Smooth muscle cell (in vitro differentiated cells): ENCODE results near the gene DDX1. TPM values are rescaled to one million over a fixed set of nuclear protein-coding genes. Genes with fewer than 3 reads are reported as not detected.

Experiments used
- DNase-seq: peaks from one replicate; lab custom pipeline; 2025; ENCODE audit not compliant: unreplicated experiment; lab: John Stamatoyannopoulos, UW
- H2AFZ ChIP-seq: fragments of 200-600 bp; sonication (generic); 2 replicates; pipeline ENCODE4 v1.6.0; 2016; ENCODE audit warnings: antibody characterized with exemption, low read depth, mild to moderate bottlenecking
- H3F3A ChIP-seq: fragments of 200-600 bp; sonication (generic); 2 replicates; pipeline ENCODE4 v1.6.0; 2017; ENCODE audit warnings: antibody characterized with exemption, low read depth
- H3K27ac ChIP-seq: fragments of 200-600 bp; sonication (generic); 2 replicates; pipeline ENCODE4 v1.5.1; 2016; ENCODE audit warnings: low read depth, mild to moderate bottlenecking
- H3K27me3 ChIP-seq: fragments of 200-600 bp; sonication (generic); 2 replicates; pipeline ENCODE4 v1.6.1; 2016; ENCODE audit warnings: low read depth, mild to moderate bottlenecking
- H3K36me3 ChIP-seq: fragments of 200-600 bp; sonication (generic); 2 replicates; pipeline ENCODE4 v1.5.1; 2016; ENCODE audit warnings: low read depth
- H3K4me1 ChIP-seq: fragments of 200-600 bp; sonication (generic); 2 replicates; pipeline ENCODE4 v1.5.1; 2016; ENCODE audit warnings: low read depth
- H3K4me2 ChIP-seq: fragments of 200-600 bp; sonication (generic); 2 replicates; pipeline ENCODE4 v1.6.0; 2016; ENCODE audit warnings: mild to moderate bottlenecking
- H3K4me3 ChIP-seq: fragments of 200-600 bp; sonication (generic); 2 replicates; pipeline ENCODE4 v1.5.1; 2016; ENCODE audit warnings: mild to moderate bottlenecking
- H3K79me2 ChIP-seq: fragments of 200-600 bp; sonication (generic); 2 replicates; pipeline ENCODE4 v1.6.0; 2016; ENCODE audit warnings: low read depth, mild to moderate bottlenecking
- H3K9ac ChIP-seq: fragments of 200-600 bp; sonication (generic); 2 replicates; pipeline ENCODE4 v1.6.0; 2016; ENCODE audit warnings: low read depth
- H3K9me3 ChIP-seq: fragments of 200-600 bp; sonication (generic); replicated peaks from 2 replicates; pipeline ENCODE4 v1.5.1; 2016; ENCODE audit warnings: low read depth
- H4K20me1 ChIP-seq: fragments of 200-600 bp; sonication (generic); 2 replicates; pipeline ENCODE4 v1.6.0; 2016; ENCODE audit warnings: low read depth
- WGBS: methylation state at CpG from one replicate; pipeline ENCODE4 v1.1.7; 2016; ENCODE audit warnings: low lambda C conversion rate; 5-methylcytosine and 5-hydroxymethylcytosine counted together
- polyA plus RNA-seq: library from polyadenylated mRNA; unstranded; fragments of >200 nt; fragmentation: Nextera tagmentation; extraction: Ambion mirVana; gene quantifications from 2 replicates; pipeline ENCODE4 v1.2.1, GENCODE V29; 2016
- total RNA-seq: library from RNA; depleted of rRNA; stranded (reverse); fragments of >200 nt; gene quantifications from 2 replicates; pipeline ENCODE4 v1.2.3, GENCODE V29; 2014
- TF ChIP-seq, protein P1 (sequence below): fragments of 200-600 bp; sonication (generic); IDR thresholded peaks from 2 replicates; pipeline ENCODE4 v1.5.1; 2017; ENCODE audit warnings: borderline replicate concordance, mild to moderate bottlenecking, antibody characterized with exemption; ENCODE audit not compliant: insufficient read depth, poor library complexity, severe bottlenecking

Gene DDX1
- total and polyA plus RNA-seq, 2 experiments from 2014 or later = 71.3 to 78.7 TPM

GRCh38 chr2:15616850-15617777 lies 25.4 kb downstream of the DDX1 start:
- Histone ChIP-seq H2AFZ (no peak overlapping the region), H3F3A (no peaks in the 10 kb centered on the region), H3K9me3 (no peaks in the 10 kb centered on the region), H3K79me2 (peaks cover 3% of the 10 kb centered on the region), H3K9ac (no peak overlapping the region), H3K4me2 (no peak overlapping the region), H4K20me1 (peaks cover 7% of the 10 kb centered on the region), H3K4me3 (no peak overlapping the region), H3K4me1 (no peaks in the 10 kb centered on the region), H3K27me3 (no peaks in the 10 kb centered on the region), H3K36me3 (peaks cover 32% of the 10 kb centered on the region), H3K27ac (no peak overlapping the region)
- 94% methylated on average over 3 of the region's 3 CpGs for WGBS
- TF ChIP-seq, protein P1, sequence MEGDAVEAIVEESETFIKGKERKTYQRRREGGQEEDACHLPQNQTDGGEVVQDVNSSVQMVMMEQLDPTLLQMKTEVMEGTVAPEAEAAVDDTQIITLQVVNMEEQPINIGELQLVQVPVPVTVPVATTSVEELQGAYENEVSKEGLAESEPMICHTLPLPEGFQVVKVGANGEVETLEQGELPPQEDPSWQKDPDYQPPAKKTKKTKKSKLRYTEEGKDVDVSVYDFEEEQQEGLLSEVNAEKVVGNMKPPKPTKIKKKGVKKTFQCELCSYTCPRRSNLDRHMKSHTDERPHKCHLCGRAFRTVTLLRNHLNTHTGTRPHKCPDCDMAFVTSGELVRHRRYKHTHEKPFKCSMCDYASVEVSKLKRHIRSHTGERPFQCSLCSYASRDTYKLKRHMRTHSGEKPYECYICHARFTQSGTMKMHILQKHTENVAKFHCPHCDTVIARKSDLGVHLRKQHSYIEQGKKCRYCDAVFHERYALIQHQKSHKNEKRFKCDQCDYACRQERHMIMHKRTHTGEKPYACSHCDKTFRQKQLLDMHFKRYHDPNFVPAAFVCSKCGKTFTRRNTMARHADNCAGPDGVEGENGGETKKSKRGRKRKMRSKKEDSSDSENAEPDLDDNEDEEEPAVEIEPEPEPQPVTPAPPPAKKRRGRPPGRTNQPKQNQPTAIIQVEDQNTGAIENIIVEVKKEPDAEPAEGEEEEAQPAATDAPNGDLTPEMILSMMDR = no peak
- DNase-seq = no peak

- H4K20me1 ChIP-seq = peaks cover 7% of the 10 kb centered on the region
- no peak overlapping the region for H2AFZ ChIP-seq
- no peak overlapping the region for H3K4me2 ChIP-seq
- H3F3A ChIP-seq = no peaks in the 10 kb centered on the region
- H3K36me3 ChIP-seq = peaks cover 39% of the 10 kb centered on the region
- no peak overlapping the region for H3K27ac ChIP-seq
- no peaks in the 10 kb centered on the region for H3K9me3 ChIP-seq
- H3K4me3 ChIP-seq = no peak overlapping the region
- TF ChIP-seq, protein P1 = no peak
- H3K9ac ChIP-seq = no peak overlapping the region
- no peaks in the 10 kb centered on the region for H3K4me1 ChIP-seq
- WGBS = 100% methylated on average over 4 of the region's 4 CpGs
- no peak for DNase-seq
- H3K27me3 ChIP-seq = no peaks in the 10 kb centered on the region
- peaks cover 3% of the 10 kb centered on the region for H3K79me2 ChIP-seq
These were observed 26.2 kb downstream of the DDX1 start for GRCh38 chr2:15617778-15618448.

GRCh38 chr2:15618449-15618855 lies 26.8 kb downstream of the DDX1 start:
- Histone ChIP-seq H3K36me3 (peaks cover 41% of the 10 kb centered on the region), H2AFZ (no peak overlapping the region), H3K27me3 (no peaks in the 10 kb centered on the region), H3K4me3 (no peak overlapping the region), H4K20me1 (peaks cover 7% of the 10 kb centered on the region), H3K9ac (no peak overlapping the region), H3K27ac (no peak overlapping the region), H3K4me1 (no peaks in the 10 kb centered on the region), H3K9me3 (no peaks in the 10 kb centered on the region), H3K79me2 (peaks cover 3% of the 10 kb centered on the region), H3K4me2 (no peak overlapping the region), H3F3A (no peaks in the 10 kb centered on the region)
- TF ChIP-seq, protein P1 = no peak
- no peak for DNase-seq
- 98% methylated on average over 16 of the region's 16 CpGs for WGBS
